Stimulated activated CD4-positive, alpha-beta T cell treated with anti-CD3 and anti-CD28 coated beads, TNF-alpha, amount 100 ng/mL, for 1 hour (primary cell): Measurements from ENCODE around the gene ARHGAP32.
"Not testable (repeated sequence)": the region's sequence is repeated elsewhere in the genome, so short reads cannot be mapped to it uniquely, and the experiment has no call there.

Source experiments
- DNase-seq, 3 donors: peaks; one replicate each; pipeline ENCODE4 v3.0.0-alpha.2; 2020; ENCODE audit warnings: low read depth in 3 of 3, low spot score in 1 of 3

Gene ARHGAP32

GRCh38 chr11:129040934-129041333 lies 151.2 kb downstream of the ARHGAP32 start:
- no peak for DNase-seq

DNA sequence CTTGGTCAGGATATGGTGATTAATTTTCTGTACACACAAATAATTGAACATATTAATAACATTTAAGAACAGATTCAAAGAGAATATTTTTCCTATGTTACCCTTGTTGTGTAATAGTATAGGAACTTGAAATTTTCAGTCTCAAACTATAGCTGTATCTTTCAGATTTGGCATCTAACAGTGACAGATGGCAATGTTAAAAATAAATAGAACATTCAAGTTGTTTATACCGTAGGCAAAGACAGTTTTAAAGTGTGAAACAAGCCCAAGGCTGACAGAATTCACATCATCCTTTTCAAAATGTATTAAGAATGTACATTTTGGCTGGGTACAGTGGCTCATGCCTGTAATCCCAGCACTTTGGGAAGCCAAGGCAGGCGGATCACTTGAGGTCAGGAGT lies 156.9 kb downstream of the ARHGAP32 start:
- no peak for DNase-seq

DNA sequence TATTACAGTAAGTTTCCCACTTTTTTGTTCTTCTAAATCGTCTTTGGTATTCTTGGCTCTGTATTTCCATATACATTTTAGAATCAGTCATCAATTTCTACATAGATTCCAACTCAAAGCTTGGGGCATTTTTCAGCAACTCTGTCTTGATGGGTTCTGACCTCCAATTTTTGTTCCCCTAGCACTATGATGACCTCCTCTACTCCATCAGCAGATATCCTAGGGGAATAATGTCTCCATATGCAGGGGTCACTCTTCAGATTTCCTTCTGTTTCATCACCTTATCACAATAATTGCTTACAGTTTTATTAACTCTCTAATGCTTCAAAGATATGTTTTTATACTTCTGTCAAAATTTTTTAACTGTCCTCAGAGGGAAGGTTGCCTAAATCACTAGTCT lies 158.1 kb downstream of the ARHGAP32 start:
- no peak for DNase-seq

DNA sequence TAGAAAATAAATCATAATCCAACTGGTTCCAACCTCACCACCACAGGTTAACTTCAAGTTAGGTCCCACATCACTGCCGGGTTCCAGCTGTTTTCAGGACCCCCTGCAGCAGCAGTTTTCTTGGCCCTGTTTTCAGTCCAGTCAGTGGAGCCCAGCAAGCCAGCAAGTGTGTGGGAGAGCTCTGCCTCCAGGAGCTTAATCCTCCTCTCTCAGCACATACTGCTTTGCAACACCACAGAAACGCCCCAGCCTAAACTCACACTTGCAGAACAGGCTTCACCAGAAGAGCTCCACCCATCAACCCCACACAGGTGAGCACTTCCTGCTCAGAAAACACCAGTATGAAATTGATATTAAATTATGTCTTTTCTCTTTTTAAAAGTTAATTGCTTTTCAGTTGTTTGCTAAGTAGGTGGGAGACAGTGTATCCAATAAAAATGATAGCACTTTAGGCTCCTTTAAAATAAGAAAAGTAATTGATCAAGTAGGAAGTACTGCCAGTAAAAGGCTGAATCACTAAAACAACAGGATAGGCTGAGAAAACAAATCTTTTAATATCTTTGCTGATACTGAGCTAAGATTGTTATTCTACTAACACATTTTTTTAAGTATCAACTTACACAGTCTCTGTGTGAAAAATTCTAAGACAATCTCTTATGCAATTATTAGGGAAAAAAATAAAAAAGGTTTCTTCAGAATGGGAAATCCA lies 168.0 kb downstream of the ARHGAP32 start:
- no peak for DNase-seq

- no peak for DNase-seq
These were observed 170.8 kb downstream of the ARHGAP32 start for GRCh38 chr11:129021295-129021694.

DNA sequence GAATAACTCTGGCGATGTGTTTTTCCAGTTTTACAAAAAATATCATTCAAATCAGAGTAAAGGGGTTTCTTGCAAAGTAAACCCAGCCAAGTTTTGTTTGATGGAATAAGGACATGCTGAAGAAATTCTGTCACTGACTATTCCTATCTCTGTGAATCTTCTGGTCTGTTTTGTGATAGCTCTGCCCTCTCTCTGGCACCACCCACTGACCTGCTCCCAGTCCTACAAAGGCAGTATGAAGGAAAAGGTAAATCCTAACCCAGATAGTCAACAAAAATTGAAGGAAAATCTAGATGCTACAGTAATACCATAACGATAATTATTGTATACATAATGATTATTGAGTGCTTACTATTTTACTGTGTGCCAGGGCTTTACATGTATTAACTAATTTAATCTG lies 173.1 kb downstream of the ARHGAP32 start:
- no peak for DNase-seq

DNA sequence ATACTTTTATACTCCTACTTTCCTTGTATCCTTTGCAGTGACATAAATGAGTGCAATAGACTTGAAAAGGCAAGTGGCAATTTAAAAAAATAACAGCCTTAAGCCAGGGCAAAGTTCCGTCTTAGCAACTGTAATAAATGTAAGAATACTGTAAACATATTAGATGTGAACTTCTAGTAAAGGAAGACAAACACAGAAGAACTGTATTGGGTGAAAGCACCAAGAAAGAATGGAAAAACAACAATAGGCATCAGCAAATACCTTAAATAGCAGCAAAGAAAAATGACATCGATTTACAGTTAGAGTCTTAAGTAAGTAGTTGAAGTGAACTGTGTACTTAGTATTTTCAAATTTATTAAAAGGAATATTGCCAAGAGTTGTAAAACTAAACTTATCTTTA lies 174.0 kb downstream of the ARHGAP32 start:
- no peak for DNase-seq

DNA sequence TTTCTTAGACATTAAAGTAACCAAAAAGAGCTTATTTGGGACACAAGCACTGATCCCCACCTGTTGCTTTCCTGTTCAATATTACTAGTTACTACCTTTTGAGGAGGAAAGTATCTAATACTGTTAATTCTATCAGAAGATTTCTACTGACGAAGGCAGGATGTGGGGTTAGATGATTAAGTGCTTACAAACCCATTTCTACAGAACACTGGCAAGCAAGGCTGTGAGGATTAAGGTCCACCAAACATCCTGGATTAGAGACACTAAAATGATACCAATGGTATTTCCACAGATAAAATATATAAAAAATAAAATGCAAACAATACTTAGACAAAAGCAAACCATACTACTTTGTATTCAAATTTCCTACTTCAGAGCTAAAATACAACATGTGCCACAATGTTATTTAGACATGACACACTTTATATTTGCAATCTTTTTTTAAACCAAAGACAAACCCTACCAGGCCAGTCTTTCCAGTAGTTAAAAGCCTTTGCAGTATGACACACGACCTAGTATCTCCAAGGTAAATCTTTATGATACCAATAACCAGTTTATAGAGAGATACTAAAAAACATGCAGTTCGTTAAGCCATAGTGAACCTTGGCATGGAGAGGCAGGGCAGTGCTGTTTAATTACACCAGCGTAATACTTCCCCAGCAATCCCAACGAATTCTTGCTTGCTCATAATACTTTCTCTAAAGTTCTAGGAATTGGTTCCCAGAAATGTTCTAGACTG lies 178.2 kb downstream of the ARHGAP32 start:
- no peak for DNase-seq

DNA sequence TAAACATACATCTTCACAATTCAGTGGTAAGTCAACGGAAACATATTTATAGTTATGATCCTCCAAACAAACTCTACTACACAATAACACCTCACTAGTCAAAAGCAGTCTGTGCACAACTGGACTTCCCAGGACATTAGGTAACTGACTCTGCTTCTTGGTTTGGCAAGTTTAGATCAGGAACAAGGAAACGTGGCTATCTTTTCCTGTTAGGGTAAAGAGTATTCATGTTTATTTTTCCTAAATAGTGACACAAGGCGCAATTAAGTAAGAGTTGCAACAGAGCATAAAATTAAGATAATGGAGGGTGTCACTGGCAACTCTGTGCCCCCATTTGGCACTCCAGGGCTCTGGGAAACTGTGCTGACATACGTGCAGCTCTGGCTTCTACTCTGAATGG lies 179.2 kb downstream of the ARHGAP32 start:
- DNase-seq: no peak

DNA sequence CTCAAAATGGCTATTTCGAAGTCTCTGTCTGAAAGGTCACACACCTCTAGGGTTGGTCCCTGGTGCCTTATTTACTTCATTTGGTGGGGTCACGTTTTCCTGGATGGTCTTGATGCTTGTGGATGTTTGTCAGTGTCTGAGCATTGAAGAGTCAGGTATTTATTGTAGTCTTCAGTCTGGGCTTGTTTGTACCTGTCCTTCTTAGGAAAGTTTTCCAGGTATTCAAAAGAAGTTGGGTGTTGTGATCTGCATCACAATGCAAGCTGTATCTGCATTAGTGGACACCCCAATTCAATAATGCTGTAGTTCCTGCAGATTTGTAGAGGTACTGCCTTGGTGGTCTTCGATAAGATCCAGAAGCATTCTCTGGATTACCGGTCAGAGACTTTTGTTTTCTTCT lies 186.0 kb downstream of the ARHGAP32 start:
- no peak for DNase-seq

DNA sequence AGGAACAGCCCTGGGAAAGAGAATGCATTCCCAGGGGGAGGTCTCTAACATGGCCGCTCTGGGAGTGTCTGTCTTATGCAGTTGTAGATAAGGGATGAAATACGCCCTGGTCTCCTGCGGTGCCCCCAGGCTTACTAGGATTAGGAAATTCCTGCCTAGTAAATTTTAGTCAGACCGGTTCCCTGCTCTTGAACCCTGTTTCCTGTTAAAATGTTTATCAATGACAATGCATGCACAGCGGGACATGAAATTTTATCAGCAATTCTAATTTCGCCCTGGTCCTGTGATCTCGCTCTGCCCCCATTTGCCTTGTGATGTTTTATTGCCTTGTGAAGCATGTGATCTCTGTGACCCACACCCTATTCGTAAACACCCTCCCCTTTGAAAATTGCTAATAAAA lies 193.0 kb downstream of the ARHGAP32 start:
- not testable (repeated sequence) for DNase-seq

DNA sequence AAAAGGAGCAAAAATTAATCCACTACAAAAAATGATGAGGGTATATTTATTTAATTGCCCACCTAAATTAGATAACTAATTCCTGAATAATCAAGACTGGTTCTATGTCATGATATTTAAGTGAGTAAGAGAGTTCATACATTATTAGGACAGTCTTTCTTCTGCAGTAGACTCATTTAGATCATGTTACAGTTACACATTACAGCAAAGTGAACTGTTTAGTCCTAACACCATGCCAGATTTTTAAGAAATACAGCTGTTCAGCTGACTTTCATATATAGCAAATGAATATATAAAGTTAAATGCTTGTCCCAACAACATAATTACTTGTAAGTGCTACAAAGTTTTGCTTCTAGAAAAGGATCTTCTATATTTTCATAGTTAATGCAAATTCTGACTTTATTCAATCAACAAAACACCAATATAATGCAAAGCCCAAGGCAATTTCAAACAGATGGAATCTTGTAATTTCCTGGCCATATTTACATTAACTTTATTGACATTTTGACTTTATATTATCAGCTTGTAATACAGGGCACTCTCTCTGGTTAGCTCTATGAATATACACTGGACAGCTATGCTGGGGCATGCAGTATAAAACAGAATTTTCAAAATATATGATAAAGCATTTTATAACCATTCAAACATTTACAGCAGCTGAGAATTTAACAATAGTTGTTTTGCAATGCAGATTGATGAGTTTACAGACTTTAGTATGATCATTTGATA lies 203.7 kb downstream of the ARHGAP32 start:
- no peak for DNase-seq

GRCh38 chr11:128985880-128986279 lies 206.2 kb downstream of the ARHGAP32 start:
- no peak for DNase-seq

- no peak for DNase-seq
These were observed 209.1 kb downstream of the ARHGAP32 start for GRCh38 chr11:128983023-128983422.

DNA sequence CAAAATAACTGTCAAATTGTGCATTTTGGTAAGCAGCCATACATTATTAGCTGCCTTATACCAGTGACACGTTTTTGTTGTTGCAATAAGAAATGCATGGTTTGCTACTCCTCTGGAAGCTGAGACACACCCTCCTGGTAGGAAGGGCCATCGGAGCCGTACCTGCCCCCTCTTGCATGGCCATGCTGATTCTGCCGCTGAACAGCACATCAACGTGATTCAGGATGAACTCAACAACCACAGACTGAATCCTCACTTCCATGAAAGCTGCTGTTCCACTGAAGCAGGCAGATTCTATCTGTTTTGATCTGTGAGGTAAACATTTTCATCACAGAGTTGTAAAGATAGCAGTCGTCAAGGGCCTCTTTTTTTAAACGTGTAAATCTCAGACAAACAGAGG lies 210.9 kb downstream of the ARHGAP32 start:
- DNase-seq: no peak

DNA sequence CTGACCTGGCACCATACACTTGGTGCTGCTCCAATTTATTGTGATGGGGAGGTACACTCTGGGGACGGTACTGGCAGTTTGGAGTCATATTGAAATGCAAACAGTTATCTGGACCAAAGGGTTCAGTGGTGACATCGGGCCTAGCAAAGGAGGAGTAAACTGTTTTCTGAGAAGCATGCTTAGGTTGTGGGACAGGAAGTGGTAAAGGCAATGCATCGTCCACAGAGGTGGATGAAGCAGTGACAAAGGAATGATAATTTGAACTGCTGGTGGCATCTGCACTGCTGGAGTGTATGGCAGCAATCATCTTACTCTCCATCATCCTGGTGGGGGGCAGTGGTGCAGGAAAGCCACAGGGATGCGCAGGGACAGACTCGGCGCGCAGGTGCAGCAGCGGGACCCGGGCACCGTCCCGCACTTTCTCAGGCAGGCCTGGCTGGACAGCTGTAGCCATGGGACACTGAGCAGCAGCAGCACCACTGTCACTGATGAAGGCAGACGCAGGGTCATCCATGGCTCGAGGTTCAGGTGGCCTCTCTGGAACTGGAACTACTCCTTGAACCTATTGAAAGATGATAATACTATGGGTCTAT lies 221.4 kb downstream of the ARHGAP32 start:
- DNase-seq: no peak

DNA sequence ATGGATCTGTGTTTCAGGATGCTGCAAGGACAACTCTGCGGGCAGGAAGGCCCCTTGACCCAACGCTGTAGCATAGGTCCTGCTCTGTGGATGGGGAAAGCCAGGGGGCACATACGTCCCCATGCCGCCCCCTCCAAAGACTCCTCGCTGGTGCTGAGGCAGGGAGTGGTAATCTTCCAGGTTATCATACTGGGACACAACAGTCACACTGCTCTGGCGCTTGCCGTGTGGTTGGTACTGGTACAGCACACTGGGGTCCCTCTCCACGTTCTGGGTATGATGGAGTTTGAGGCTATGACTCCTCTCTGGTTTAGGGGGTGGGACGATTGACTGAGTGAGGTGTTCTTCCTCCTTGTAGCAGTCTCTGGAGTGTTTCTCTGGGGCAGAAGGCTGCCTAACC lies 223.2 kb downstream of the ARHGAP32 start:
- no peak for DNase-seq

DNA sequence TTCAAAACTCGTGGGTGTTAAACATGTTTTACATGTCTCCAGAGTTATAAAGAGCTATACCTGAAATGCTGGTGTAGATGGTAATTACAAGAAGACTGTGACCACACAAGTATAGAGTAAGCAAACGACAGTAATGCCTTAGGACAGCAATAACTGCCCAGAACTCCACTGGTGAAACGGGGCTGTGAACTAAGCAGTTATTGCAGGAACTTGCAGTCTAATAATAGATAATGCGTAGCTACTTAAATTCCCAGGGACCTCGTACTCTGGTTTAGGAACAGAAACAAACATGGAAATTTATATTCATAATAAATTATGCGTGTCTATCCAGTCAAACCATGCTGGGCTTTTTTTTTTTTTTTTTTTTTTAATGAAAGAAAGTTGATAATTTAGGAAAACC lies 224.5 kb downstream of the ARHGAP32 start:
- no peak for DNase-seq

- no peak for DNase-seq
These were observed 226.6 kb downstream of the ARHGAP32 start for GRCh38 chr11:128965485-128965884.

GRCh38 chr11:128964463-128964930 lies 227.6 kb downstream of the ARHGAP32 start:
- no peak for DNase-seq

GRCh38 chr11:128963744-128964325 lies 228.3 kb downstream of the ARHGAP32 start:
- no peak for DNase-seq
